Stimulated activated CD4-positive, alpha-beta T cell treated with anti-CD3 and anti-CD28 coated beads, Interleukin-12 subunit alpha, Interleukin-12 subunit beta, amount 100 ng/mL, for 4 hours (primary cell): Measurements from ENCODE around the gene P2RX6.
"Not testable (repeated sequence)": the region's sequence is repeated elsewhere in the genome, so short reads cannot be mapped to it uniquely, and the experiment has no call there.

Experiments
- DNase-seq: peaks from one replicate; pipeline ENCODE4 v3.0.0-alpha.2; 2020

The P2RX6 gene

DNA sequence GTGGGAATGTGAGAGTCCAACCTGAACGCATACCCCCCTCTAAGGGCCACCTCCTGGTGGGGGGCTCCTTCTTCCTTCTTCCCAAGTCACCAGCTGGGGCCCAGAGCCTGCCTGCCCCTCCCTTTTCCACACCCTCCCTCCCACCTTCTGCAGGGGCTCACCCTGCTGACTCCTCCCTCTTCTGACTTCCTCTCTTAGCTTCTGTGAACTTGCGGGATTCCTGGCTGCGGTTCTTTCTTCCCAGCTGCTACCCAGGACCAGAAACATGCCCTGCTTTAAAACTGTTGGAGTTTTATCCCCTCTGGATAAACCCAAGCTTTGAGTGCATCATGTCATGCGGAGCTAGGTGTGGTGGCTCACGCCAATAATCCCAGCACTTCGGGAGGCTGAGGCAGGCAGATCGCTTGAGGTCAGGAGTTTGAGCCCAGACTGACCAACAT is 40.9 kb downstream of the P2RX6 start:
- DNase-seq, result no peak

DNA sequence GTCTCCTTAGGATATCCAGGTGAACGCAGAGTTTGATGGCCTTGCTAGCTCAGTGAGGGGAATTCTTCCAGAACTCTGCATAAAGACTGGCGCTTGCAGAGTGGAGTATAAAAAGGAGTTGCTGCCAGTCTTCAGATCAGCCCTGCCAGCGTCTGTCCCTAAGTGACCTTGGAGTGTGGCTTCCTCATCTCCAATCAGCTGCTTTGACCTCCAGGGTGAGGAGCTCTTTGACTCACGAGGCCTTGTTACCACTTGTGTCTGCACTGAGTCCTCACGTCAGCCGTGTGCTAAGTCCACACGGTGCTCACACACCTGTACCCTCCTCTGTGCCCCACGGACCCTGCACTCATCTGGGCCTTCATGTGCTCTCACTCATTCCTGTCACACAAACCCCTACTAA is 45.4 kb downstream of the P2RX6 start:
- not testable (repeated sequence) for DNase-seq

DNA sequence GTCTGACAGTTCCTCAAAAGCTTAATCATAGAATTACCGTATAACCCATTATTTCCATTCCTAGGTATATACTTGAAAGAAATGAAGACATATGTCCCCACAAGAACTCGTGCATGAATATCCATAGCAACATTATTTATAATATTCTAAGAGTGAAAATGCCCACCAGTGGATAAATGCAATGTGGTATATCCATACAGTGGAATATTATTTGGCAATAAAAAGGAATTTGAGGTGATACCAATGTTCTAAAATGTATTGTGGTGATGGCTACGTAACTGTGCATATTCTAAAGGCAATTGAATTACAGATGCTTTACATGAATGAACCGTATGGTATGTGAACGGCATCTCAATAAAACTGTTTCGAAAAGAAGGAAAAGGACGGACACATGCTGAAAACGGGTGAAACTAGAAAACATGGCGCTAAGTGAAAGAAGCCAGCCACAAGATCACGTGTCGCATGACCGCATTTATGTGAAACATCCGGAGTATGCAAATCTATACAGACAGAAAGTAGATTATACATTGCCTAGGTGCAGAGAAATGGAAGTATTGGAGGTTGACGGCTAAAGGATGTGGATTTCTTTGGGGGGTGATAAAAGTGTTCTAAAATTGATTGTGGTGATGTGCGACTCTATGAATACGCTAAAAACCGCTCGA is 46.8 kb downstream of the P2RX6 start:
- not testable (repeated sequence) for DNase-seq

DNA sequence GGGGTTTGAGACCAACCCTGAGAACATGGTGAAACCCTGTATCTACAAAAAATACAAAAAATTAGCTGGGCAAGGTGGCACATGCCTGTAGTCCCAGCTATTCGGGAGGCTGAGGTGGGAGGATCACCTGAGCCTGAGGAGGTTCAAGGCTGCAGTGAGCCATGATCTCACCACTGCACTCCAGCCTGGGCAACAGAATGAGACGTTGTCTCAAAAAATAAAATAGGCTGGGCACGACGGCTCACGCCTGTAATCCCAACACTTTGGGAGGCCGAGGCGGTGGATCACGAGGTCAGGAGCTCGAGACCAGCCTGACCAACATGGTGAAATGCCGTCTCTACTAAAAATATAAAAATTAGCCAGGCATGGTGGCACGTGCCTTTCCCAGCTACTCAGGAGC is 49.5 kb downstream of the P2RX6 start:
- not testable (repeated sequence) for DNase-seq

DNA sequence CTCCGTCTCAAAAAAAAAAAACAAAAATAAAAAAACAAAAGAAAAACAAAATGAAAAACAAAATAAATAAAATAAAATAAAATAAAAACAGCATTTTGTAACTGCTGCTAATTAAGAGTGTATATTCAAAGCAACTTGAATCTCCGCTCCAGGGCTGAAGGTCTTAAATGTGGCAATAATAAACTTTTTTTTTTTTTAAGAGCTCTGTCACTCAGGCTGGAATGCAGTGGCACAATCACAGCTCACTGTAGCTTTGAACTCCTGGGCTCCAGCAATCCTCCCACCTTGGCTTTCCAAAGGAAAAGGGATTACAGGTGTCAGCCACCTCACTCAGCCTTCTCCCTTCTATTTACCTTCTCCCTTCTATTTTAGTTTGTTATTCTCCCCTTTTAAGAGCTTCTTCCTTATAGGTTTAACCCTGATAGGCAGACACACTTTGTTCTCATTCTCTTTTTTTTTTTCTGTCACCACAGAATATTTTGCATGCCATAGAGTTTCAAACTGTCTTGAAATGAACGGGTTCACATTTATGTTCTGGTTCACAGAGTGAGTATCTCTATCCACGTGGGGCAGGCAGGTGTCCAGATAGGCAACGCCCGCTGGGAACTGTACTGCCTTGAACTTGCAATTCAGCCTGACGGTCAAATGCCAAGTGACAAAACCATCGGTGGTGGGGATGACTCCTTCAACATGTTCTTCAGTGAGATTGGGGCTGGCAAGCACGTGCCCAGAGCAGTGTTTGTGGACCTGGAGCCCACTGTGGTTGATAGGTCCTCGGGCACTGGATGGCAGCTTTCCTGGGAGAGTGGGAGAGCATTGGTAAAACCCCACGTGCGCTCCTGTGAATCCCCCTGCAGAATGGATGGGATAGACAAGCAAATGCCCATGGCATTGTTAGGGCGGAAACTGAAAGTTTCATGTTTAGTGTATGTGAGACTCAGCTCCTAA is 50.2 kb downstream of the P2RX6 start:
- DNase-seq, result no peak

DNA sequence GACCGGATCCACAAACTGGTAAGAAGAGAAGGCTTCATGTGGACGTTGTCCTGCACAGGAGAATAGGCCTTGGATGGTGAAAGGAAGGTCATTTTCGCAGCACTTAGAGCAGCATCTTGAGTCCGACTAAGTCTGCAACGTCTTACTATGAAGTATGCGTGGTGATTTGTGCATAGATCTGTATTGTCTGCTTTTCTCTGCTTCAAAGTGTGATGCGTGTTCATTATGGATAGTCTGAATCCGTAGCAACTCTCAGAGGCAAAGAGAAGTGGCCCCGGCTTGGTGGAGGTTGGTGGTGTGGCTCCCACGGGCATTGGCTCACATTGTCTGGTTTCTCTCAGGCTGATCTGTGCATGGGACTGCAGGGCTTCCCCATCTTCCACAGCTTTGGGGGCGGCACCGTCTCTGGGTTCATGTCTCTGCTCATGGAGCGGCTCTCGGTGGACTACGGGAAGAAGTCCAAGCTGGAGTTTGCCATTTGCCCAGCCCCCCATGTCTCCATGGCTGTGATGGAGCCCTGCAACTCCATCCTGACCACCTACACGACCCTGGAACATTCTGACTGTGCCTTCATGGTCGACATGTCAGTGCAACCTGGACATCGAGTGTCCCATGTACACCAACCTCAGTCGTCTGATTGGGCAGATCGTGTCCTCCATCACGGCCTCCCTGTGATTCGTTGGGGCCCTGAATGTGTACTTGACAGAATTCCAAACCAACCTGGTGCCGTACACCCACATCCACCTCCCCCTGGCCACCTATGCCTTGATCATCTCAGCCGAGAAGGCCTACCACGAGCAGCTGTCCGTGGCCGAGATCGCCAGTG is 52.3 kb downstream of the P2RX6 start:
- DNase-seq, result no peak

DNA sequence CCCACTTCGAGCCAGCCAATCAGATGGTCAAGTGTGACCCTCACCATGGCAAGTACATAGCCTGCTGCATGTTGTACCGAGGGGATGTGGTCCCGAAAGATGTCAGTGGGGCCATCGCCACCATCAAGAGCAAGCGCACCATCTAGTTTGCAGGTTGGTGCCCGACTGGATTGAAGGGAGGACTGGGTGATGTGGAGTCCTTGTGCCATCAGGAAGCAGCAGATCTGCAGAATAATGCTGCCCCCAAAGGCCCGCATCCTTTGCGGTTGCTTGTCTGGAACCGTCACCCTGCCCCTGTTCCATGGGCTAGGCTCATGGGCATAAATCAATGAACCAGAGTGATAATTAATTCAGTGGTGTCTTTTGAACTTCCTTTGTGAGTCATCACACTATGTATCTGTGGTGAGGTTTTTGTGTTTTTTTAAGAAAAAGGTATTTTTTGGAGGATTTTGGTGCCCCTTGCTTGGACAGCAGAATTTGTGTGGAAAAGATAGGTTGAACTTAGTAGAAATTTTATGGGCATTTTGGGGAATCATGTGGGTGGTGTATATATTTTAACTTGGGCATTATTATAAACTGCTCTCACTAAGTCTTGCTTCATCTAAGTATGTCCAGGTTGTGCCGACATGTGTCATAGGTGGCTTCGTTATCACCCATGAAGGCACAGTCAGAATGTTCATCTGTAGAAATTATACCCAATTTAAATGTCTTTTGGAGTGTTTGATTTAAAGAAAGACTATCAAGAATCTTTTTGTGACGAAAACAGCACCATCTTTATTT is 53.1 kb downstream of the P2RX6 start:
- no peak for DNase-seq

DNA sequence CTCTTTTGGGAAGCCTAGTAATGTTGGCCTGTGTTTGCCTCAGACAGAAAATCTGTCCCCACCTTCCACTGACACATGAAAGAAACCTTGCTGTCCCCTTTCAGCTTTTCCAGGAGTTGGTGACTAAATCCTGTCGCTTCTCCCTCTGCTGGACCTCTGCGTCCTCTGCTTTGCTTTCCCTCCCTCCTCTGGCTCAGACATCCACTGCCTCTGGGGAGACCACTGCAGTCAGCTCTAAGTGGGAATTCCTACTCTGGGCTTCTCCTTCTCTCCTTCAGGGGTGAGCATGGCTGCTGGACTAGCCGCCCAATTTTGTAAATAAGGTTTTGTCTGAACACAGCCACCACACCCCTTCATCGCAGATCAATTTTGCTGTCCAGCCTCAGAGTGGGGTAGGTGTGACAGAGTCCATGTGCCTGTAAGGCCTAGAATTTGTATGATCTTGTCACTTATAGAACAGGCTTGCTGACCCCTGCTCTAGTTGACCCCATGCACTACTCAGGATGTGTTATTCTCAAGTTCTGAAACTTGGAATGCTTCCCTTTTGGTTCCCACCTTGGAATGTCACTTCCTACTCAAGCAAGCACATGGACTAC is 53.8 kb downstream of the P2RX6 start:
- no peak for DNase-seq

DNA sequence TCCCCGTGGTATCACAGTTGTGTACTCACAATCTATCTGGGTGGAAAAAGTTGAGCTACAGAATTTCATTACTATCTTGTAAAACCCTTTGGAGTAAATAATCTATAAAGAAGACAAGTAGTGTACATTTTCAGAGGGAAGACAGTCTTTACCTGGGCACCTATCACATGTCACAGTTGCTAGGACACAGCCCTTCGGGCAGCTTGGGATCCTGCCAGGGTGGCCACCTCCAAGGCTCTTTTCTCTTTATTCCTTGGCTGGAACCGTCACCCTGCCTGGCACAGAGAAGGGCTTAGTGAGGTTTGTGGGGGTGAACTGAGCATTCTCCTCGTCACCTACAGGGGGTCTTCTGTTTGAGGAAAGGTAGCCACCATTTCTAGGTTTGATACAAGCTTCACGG is 54.4 kb downstream of the P2RX6 start:
- DNase-seq, result no peak

DNA sequence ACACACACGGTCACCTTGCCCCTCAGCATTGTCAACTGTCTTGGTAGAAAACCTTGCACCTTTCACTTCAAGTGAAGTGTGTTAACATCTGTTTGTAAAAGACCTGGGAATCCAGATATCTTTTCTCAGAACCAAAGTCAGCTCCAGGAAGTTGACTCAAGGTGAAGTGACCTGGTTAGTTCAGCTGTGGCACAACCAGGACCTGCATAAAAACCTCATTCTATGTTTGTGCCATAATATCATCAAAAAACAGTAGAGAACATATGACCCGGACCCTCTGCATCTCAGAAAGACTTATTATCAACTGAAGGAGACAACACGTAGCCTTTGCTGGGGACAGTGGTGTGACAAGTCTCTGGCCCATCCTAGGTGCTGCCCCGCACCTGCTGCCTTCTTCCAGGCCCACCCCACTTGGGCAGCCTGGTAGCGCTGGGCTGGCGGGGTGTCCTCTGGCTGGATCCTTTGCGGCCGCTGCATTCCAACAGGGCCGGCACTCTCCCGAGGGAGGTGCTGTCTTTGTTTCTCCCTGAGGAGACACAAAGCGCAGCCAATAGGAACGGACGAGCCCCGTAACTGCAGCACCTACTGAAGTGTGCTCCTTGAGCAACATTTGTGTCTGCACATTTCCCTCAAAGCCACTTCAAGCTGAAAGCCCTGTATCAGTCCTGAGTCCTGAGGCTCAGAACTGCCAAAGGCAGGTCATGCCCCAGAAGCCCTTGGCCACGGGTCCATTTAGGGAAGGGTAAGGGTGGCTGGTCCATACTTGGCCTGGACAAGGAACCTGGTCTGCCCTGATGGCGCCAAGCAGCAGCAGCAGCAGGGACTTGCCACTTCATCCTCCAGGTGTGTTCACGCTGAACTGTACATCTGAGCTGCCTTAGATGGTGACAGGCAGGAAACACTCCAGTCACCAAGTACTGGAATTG is 56.0 kb downstream of the P2RX6 start:
- no peak for DNase-seq

DNA sequence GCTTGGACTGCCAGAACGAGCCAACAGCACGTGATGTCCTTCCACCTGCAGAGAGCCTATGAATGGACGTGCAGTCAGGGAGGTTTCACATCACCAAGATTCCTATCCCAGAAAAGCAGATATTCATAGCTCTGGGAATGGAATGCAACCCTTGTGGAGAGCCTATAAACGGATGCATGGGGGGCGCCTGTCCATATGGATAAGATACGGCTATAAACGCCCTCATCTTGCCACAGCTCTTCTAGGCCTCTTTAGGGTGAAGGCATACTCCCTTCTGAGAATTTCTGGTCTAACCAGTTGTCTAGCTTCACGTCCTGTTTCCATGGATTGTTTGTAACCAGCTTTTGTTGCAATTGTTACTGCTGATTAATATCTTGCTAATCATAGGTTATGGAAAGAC is 56.8 kb downstream of the P2RX6 start:
- not testable (repeated sequence) for DNase-seq

DNA sequence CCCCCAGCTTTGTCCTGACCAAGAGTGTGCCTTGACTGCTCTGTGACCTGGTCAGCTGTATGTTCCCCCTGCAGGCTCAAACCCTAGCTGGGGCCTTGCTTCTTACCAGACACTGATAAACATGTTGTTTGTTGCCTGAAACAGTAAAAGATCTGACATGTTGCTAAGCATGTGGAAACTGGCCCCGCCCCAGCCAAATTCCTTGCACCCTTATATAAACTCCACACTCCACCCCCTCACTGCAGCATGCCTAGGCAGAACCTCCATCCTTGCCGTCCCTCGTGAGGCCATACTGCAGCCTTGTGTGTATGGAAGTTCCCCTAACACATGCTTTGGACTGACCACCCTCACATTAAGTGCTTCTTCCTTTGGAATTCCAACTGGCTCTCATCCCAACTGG is 58.1 kb downstream of the P2RX6 start:
- no peak for DNase-seq

DNA sequence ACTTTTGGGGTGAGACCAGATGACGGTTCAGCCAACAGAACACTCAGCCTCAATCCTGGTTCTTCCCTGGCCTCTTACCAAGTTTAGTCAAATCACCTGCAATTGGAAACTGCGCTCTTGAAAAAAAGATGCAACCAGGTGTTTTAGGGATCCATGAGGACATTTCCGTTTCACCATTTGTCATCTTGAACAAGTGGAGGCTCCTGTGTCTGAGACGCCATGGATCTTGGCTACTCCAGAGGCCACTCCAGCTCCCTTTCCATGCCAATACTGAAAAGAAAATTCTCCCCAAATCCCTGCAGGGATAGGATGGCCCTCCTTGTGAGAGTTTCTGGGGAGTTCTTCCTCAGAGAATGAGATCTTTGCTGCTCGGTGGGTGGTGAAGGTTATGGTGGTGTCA is 58.5 kb downstream of the P2RX6 start:
- DNase-seq, result no peak

DNA sequence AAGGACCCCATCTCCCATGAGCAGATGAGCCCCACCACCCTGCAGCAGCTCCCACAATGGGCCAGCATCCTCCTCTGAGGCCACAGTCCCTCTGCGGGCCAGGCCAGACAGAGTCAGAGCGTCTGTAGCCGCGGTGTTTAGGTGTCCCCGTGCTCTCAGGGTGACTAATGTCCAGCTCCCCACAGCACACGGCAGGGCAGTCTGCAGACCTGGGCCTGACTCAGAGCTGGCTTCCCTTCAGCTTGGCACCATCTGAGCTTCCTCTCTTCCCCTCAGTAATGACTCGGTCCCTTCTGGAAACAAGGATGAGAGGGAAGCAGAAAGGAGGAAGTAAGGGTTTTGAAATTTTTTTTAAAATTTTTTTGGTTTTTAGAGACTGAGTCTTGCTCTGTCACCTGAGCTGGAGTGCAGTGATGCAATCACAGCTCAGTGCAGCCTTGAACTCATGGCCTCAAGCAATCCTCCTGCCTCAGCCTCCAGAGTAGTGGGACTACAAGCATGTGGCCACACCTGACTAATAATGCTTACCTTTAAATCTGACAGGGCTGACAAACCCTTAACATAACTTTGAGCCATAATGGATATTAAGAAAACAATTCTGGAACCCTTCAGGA is 59.2 kb downstream of the P2RX6 start:
- DNase-seq, result no peak

DNA sequence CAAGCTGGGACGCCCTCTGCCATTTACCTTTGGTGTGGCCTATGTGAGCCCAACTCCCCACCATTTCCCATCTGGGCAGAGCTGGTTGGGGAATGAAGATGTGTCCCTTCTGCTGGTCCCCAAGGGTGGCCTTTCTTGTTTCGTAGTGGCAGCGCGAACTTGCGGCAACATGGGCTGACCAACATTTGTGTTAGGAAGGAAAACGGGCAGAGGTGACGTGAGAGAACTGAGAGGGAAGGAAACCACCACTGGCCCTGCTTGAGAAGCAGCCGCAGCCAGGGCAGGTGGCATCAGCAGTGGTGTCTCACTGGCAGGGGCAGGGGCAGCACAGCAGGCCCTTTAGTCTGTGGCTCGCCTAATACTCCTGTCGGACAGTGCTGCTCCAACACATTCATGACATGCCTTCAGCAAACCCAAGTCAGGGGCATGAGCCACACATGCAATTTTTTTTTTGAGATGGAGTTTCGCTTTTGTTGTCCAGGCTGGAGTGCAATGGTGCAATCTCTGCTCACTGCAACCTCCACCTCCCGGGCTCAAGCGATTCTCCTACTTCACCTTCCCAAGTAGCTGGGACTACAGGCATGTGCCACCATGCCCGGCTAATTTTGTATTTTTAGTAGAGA is 60.7 kb downstream of the P2RX6 start:
- no peak for DNase-seq

DNA sequence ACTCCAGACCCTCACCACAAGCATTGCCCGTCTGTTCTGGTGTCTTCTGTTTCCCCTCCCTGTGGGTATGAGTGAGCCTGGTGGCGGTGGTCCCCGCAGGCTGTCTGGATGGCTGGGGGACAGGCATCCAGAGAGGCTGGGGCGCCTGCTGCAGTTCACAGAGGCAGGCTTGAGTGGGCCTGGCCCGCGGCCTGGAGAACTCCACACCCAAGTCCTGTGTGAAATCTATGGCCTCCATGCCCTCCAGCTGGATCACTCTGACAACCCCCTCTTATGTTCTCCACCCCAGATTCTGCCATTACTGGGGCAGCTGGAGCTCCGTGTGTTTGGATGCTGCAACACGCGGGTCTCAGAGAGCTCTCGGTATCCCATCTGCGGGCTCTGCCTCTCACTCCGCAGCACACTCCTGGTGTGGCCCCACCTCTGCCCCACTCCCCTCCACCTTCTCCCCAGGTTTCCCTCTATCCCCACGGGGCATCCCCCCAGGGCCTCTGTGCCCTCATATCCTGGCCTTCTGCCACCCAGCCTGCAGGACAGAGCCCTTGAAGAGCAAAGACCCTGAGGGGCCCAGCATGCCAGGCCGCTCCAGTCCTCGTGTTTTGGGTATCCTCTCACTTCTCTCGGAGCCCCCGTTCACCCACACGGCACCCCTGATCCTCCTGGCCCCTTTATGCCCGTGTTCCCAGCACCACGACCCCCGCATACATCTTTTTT is 62.1 kb downstream of the P2RX6 start:
- DNase-seq, result no peak
